Muscle layer of colon (tissue), 2 donors: ENCODE results near the gene TLCD3B.
A peak's percentile ranks its signal among the peaks of the same experiment; 100 is the strongest.

Source experiments
- H3K27ac ChIP-seq: one replicate; pipeline ENCODE4 v1.7.0; 2013; ENCODE audit warnings: low read depth, mild to moderate bottlenecking, low read length, moderate library complexity
- H3K27me3 ChIP-seq, 2 donors: one replicate each; pipeline ENCODE4 v1.7.0; 2013; ENCODE audit warnings: low read length in 2 of 2, mild to moderate bottlenecking in 2 of 2; ENCODE audit not compliant: insufficient read depth in 2 of 2, control insufficient read depth in 1 of 2
- H3K36me3 ChIP-seq: one replicate; pipeline ENCODE4 v1.7.0; 2013; ENCODE audit warnings: mild to moderate bottlenecking, low read length; ENCODE audit not compliant: insufficient read depth
- H3K4me1 ChIP-seq: one replicate; pipeline ENCODE4 v1.7.0; 2013; ENCODE audit warnings: mild to moderate bottlenecking, low read length; ENCODE audit not compliant: insufficient read depth
- H3K4me3 ChIP-seq, 2 donors: one replicate each; pipeline ENCODE4 v1.7.0; 2013; ENCODE audit warnings: low read length in 2 of 2, low read depth in 1 of 2, mild to moderate bottlenecking in 1 of 2, moderate library complexity in 1 of 2
- H3K9ac ChIP-seq: one replicate; pipeline ENCODE4 v1.7.0; 2013; ENCODE audit warnings: low read length
- H3K9me3 ChIP-seq: one replicate; pipeline ENCODE4 v1.7.0; 2013; ENCODE audit warnings: mild to moderate bottlenecking, low read length
- donor health status: abdominal sarcoma.
- donor health status: Adenocarcinoma of cecum.

The TLCD3B gene

DNA sequence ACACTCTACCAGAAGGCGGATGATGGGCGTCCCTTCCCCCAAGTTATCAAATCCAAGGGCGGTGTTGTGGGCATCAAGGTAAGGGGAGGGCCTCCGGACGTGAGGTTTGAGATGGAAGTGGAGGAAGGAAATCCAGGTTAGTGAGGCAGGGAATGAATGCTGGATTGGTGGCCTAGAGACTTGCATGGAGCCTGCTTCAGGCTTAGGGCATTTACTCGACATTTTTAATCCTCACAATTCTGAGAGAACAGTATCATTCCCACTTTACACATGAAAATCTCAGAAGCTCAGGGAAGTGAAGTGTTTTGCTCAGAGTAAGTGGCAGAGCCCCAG, 36.5 kb upstream of the TLCD3B start:
- peak overlapping the region; percentile 76 to 94 for H3K4me3 ChIP-seq
- no peaks in the 10 kb centered on the region for H3K9me3 ChIP-seq
- peaks cover 54% of the 10 kb centered on the region for H3K36me3 ChIP-seq
- peak overlapping the region; percentile 83 for H3K9ac ChIP-seq
- no peaks in the 10 kb centered on the region for H3K27me3 ChIP-seq
- peaks cover 52% of the 10 kb centered on the region for H3K4me1 ChIP-seq
- H3K27ac ChIP-seq = peak overlapping the region; percentile 99

GRCh38 chr16:30066761-30067583, 35.9 kb upstream of the TLCD3B start:
- H3K36me3 ChIP-seq = peaks cover 48% of the 10 kb centered on the region
- peak overlapping the region; percentile 99 for H3K27ac ChIP-seq
- H3K27me3 ChIP-seq = no peaks in the 10 kb centered on the region
- peak overlapping the region; percentile 76 to 94 for H3K4me3 ChIP-seq
- peak overlapping the region; percentile 83 for H3K9ac ChIP-seq
- no peaks in the 10 kb centered on the region for H3K9me3 ChIP-seq
- H3K4me1 ChIP-seq = peaks cover 52% of the 10 kb centered on the region

DNA sequence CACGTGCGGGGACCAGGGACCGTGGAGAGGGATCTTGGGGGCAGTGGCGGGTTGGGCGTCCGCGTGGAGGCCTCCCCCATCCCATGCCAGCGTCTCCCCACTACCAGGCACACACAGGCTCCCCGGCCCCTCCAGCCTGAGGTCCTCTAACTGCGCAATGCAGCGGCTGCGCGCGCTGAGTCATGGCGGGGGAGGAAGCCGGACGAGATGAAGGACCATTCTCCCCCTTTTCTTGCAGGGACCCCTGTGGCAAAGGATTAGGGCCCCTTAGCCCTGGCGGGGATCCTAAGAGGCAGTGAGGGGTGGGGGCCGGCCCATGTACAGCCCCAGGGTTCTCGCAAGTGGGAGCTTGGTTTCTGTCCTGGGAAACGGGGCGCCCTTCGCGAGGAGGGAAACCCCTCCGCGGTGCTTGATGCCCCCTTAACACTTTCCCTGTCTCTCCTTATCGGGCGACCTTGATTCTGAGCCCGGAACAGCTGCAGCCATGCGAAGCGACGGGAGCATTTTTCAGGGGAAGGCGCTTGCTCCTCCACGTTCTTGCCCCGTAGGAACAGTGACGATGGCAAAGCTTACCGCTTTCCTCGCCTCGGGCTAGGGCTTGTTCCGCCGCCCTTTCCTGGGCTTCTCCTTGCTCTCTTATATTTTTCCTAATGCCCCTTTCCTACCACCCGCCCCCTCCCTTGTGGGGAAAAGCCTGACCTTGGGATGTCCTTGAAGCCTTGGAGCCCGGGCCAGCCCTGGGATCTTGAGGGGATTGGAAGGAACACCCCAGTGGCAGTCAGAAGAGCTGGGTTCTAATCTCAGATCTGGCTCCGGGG, 35.1 kb upstream of the TLCD3B start:
- peaks cover 48% of the 10 kb centered on the region for H3K4me1 ChIP-seq
- no peaks in the 10 kb centered on the region for H3K9me3 ChIP-seq

DNA sequence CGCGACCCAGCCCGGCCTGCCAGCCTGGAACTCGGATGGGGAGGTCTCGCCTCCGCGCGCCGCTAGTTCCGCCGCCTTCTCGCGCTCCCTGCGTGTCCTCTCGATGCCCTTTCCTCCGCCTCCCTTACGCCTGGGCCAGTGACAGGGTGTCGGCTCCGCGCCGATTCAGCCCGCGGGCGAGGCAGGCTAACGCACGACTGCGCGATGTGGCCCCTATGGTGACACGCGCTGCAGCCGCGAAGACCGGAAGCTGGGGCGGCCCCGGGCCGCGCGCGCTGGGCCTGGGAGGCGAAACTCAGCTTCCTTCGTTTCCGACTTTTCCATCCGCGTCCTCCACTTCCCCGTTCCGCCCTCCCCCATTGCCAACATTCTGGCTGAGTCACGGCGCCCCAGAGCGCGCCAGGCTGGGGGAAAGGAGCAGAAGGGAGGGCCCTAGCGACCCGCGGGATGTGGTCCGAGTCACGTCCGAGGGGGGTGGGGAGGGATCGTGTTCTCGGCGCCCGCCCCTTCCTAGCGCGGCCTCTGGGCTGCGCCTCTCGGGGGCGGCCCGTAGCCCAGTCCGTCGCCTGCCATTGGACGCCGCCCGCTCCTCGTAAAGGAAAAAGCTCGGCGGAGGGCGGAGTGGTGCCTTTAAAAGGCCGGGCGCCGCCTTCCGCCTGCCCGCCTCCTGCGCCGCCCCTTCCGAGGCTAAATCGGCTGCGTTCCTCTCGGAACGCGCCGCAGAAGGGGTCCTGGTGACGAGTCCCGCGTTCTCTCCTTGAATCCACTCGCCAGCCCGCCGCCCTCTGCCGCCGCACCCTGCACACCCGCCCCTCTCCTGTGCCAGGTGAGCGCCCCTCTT, 34.3 kb upstream of the TLCD3B start, which contains the start of gene ALDOA:
ALDOA (plus strand) TSS at position 659 of the 841 bp plus-strand sequence. CDS start 1,138 bp downstream, outside the sequence.
- Histone ChIP-seq H3K36me3 (peaks cover 32% of the 10 kb centered on the region), H3K9ac (peak within 1 kb of the TSS; percentile 96), H3K27ac (peak within 1 kb of the TSS; percentile 100), H3K4me3 (peak within 1 kb of the TSS; percentile 76 to 94), H3K9me3 (no peaks in the 10 kb centered on the region), H3K4me1 (peaks cover 42% of the 10 kb centered on the region), H3K27me3 (no peaks in the 10 kb centered on the region)

More for the DNA sequence above, 35.1 kb upstream of the TLCD3B start:
- Histone ChIP-seq H3K4me3 (peak overlapping the region; percentile 76 to 94), H3K27ac (peak overlapping the region; percentile 99), H3K36me3 (peaks cover 40% of the 10 kb centered on the region), H3K27me3 (no peaks in the 10 kb centered on the region), H3K9ac (peak overlapping the region; percentile 83)

- H3K4me1 ChIP-seq = peaks cover 36% of the 10 kb centered on the region
- no peaks in the 10 kb centered on the region for H3K27me3 ChIP-seq
- H3K4me3 ChIP-seq = peak overlapping the region; percentile 76 to 78
- H3K27ac ChIP-seq = peak overlapping the region; percentile 100
- H3K9ac ChIP-seq = peak overlapping the region; percentile 96
- H3K36me3 ChIP-seq = peaks cover 27% of the 10 kb centered on the region
- no peaks in the 10 kb centered on the region for H3K9me3 ChIP-seq
These were observed 33.6 kb upstream of the TLCD3B start for GRCh38 chr16:30064729-30065101.

- H3K9me3 ChIP-seq = no peaks in the 10 kb centered on the region
- H3K4me3 ChIP-seq = peak overlapping the region; percentile 76 to 78
- peaks cover 21% of the 10 kb centered on the region for H3K36me3 ChIP-seq
- peaks cover 30% of the 10 kb centered on the region for H3K4me1 ChIP-seq
- H3K9ac ChIP-seq = peak overlapping the region; percentile 96
- H3K27ac ChIP-seq = peak overlapping the region; percentile 100
- H3K27me3 ChIP-seq = no peaks in the 10 kb centered on the region
These were observed 33.0 kb upstream of the TLCD3B start for GRCh38 chr16:30063893-30064728.

DNA sequence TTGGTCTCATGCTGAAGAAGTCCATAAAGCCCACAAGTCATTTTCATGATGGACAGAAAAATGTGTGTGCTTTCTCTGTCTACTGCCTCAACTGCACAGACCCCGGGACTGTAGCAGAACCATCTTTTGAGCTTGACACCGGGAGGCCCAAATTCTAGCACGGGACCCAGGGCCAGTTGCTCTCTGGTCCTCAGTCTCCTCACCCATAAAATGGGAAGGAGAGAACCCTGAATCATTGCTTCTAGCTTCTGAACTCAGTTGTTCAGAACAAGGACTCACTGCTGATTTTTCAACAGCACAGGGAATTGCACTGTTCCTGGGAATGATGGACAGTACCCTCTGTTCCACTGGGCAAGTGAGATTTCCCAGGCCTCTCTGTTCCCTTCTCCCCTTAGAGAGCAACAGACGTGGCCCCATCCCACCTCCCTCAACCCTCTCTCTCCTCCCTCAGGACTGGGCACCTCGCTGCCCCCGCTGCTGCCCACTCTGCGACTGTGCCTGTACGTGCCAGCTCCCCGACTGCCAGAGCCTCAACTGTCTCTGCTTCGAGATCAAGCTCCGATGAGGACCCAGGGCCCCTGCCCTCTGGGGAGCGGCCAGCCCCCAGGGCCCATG, 32.3 kb upstream of the TLCD3B start:
- Histone ChIP-seq H3K9me3 (no peaks in the 10 kb centered on the region), H3K27ac (peak overlapping the region; percentile 100), H3K9ac (peak overlapping the region; percentile 96), H3K27me3 (no peaks in the 10 kb centered on the region), H3K4me1 (peaks cover 23% of the 10 kb centered on the region), H3K36me3 (peaks cover 14% of the 10 kb centered on the region), H3K4me3 (peak overlapping the region; percentile 76 to 78)

GRCh38 chr16:30060836-30061554, 29.9 kb upstream of the TLCD3B start:
- Histone ChIP-seq H3K4me1 (peaks cover 9% of the 10 kb centered on the region), H3K27ac (no peak overlapping the region), H3K9ac (no peak overlapping the region), H3K9me3 (no peaks in the 10 kb centered on the region), H3K4me3 (no peak overlapping the region), H3K27me3 (no peaks in the 10 kb centered on the region), H3K36me3 (no peaks in the 10 kb centered on the region)

GRCh38 chr16:30060346-30060745, 29.3 kb upstream of the TLCD3B start:
- H3K36me3 ChIP-seq = no peaks in the 10 kb centered on the region
- no peak overlapping the region for H3K27ac ChIP-seq
- H3K9ac ChIP-seq = no peak overlapping the region
- no peaks in the 10 kb centered on the region for H3K27me3 ChIP-seq
- peaks cover 9% of the 10 kb centered on the region for H3K4me1 ChIP-seq
- no peaks in the 10 kb centered on the region for H3K9me3 ChIP-seq
- H3K4me3 ChIP-seq = no peak overlapping the region
